NCI-H446 treated with DMSO at 0.1 percent for 48 hours (cell line): ENCODE data around the gene OSTN.

Experiments
- DNase-seq: peaks from one replicate; lab custom pipeline; 2025; lab: John Stamatoyannopoulos, UW

Gene OSTN

DNA sequence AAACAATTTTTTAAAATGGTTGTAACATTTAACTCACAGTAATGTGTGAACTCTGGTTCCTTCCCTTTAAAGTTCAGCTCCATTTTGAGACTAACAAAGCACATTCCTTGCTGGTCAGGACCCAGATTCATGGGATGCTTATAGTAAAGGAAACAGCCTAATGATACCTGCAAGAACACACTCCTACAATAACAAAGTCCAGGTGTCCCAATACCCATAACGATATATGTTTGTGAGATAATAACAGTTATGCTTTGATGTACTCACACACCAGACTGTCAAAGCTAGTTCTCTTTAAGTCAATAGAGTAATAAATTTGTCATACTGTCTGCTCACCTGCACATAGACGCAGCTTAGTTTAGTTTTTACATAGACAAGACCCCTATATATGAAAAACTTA, 114.3 kb downstream of the OSTN start:
- no peak for DNase-seq

DNA sequence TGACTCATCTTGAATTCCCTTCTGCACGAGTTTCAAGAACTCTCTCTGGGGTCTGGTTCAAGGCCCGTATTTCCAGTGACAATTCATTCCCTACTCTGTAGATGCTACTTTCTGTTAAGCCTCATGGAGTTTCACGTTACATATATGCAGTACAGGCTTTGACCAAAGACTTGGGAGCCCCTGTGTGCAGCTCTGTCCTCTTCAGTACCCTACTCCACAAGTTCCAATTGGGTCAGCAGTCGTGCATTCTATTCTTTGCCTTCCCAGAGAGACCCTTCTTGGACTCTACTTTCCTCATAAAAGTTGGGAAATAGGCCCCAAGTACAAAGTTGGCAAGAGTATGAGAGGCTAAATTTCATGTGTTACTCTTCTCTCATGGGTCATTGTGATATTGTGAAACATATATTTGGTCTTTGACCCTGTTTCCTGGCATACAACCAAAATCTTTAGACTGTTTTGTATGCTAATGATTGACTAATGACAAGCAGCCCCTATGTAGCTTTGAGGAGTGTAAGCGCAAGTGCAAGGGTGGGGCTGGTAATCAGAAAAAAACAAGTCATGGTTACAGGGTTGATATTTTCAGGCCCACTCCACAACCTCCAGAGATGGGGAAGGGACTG, 115.2 kb downstream of the OSTN start:
- no peak for DNase-seq
